Measurements from ENCODE around the gene SPATA9. TPM values are rescaled to one million over a fixed set of nuclear protein-coding genes. Genes with fewer than 3 reads are reported as not detected.

Gene SPATA9
- total RNA-seq, 4 donors from 2014 or later = 0.84 to 2.4 (median 1.4) TPM

DNA sequence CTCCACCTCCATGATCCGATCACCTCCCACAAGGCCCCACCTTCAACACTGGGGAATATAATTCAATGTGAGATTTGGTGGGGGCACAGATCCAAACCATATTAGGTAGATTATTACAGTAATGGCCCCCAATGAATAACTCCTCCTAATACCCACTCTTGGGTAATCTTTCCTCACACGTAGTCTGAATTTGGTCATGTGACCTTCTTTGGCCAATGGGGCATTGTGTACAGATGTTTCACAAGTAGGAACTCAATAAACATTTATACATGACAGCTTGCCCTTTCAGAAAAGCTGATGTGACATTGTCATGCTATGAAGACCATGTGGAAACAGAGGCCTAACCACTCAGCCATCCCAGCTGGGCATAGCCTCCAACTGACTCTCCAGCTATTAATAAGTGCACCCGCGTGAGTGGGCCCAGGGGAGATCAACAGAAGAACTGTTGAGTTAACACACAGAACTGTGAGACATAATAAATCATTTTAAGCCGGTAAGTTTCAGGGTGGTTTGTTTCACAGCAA lies 52.3 kb downstream of the SPATA9 start:
- no peak for ATAC-seq (ENCODE audit: low FRiP score)
- DNase-seq (ENCODE audit: low spot score) = no peak
- TF ChIP-seq, protein P1, sequence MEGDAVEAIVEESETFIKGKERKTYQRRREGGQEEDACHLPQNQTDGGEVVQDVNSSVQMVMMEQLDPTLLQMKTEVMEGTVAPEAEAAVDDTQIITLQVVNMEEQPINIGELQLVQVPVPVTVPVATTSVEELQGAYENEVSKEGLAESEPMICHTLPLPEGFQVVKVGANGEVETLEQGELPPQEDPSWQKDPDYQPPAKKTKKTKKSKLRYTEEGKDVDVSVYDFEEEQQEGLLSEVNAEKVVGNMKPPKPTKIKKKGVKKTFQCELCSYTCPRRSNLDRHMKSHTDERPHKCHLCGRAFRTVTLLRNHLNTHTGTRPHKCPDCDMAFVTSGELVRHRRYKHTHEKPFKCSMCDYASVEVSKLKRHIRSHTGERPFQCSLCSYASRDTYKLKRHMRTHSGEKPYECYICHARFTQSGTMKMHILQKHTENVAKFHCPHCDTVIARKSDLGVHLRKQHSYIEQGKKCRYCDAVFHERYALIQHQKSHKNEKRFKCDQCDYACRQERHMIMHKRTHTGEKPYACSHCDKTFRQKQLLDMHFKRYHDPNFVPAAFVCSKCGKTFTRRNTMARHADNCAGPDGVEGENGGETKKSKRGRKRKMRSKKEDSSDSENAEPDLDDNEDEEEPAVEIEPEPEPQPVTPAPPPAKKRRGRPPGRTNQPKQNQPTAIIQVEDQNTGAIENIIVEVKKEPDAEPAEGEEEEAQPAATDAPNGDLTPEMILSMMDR (IDR thresholded peaks at IDR 0.05) = no peak

DNA sequence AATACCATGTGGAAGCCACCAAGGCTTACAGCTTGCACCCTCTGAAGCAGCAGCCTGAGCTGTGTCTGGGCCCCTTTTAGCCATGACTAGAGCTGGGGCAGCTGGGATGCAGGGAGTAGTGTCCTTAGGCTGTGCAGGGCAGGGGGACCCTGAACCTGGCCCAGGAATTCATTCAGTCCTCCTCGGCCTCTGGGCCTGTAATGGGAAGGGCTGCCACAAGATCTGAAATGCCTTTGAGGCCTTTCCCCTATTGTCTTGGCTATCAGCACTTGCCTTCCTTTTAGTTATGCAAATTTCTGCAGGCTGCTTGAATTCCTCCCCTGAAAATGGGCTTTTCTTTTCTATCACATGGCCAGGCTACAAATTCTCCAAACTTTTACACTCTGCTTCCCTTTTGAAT lies 53.9 kb downstream of the SPATA9 start:
- ATAC-seq (ENCODE audit: low FRiP score) = no peak
- TF ChIP-seq, protein P1 (IDR thresholded peaks at IDR 0.05) = no peak

DNA sequence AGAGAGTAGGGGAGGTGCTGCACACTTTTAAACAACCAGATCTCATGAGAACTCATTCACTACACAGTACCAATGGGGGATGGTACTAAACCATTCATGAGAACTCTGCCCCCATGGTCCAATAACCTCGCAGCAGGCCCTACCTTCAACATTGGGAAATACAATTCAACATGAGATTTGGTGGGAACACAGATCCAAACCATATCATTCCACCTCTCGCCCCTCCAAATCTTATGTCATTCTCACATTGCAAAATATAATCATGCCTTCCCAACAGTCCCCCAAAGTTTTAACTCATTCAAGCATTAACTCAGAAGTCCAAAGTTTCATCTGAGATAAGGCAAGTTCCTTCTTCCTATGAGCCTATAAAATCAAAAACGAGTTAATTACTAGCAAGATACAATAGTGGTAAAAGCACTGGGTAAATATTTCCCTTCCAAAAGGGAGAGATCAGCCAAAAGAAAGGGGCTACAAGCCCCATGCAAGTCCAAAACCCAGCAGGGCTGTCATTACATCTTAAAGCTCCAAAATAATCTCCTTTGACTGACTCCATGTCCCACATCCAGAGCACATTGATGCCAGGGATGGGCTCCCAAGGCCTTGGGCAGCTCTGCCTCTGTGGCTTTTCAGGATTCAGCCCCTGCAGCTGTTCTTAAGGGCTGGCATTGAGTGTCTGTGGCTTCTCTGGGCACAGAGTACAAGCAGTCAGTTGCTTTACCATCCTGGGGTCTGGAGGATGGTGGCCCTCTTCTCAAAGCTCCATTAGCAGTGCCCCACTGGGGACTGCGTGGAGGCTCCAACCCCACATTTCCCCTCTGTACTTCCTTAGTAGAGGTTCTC lies 54.6 kb downstream of the SPATA9 start:
- TF ChIP-seq, protein P1 (IDR thresholded peaks at IDR 0.05) = no peak
- ATAC-seq (ENCODE audit: low FRiP score) (no peak), DNase-seq (ENCODE audit: low spot score) (no peak)

More for the DNA sequence above, 53.9 kb downstream of the SPATA9 start:
- DNase-seq (ENCODE audit: low spot score) = no peak

DNA sequence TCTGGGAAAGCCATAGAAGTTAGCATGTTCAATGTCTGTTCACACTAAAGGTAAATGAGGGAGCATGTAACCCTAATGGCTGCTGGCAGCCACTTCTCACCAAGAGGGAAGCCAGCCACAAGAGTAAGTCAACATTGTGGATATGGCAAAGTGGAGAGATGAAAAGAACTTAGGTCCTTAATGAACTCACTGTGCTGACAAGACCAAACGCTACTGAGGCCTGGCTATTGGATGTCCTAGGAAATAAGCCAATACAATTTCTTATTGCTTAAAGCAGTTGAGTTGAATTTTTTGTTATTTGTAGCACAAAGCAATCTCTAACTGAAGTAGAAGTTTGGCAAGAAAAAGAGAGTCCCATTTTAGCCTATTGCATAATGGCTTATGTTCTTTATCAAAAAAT lies 56.1 kb downstream of the SPATA9 start:
- no peak for DNase-seq (ENCODE audit: low spot score)
- ATAC-seq (ENCODE audit: low FRiP score) = no peak
- TF ChIP-seq, protein P1 (IDR thresholded peaks at IDR 0.05) = no peak

DNA sequence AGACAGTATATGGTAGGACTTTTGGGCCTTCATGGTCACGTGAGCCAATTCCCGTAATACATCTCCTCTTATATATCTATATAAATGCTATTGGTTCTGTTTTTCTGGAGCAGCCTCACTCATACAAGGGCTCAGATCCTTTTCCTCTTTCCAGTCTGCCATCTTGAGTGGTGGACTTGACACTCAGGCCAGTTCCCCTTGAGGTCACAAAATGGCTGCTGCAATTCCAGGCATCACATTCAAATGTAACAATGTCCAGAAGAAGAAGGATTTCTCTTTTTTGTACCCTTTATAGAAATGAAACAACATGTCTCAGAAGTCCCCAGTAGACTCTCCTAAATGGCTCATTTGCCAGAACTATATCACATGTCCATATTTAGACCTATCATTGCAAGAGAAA lies 58.4 kb downstream of the SPATA9 start:
- DNase-seq (ENCODE audit: low spot score) = no peak
- TF ChIP-seq, protein P1 (IDR thresholded peaks at IDR 0.05) = no peak
- no peak for ATAC-seq (ENCODE audit: low FRiP score)

DNA sequence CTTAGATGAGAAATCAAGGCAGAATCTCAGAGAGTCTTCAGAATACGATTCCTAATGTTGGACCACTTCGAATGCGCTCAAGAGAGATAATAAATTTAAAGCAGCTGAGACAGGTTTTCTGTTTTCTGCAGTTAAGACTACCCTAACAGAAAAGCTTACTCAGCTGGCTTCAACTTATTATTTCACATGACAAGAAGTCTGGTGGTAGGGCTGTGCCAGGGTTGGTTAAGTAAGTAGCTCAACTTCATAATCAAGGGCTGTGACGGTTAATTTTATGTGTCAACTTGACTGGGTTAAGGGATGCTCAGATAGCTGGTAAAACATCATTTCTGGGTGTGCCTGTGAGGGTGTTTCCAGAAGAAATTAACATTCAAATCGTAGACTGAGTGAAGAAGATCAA lies 59.1 kb downstream of the SPATA9 start:
- TF ChIP-seq, protein P1 (IDR thresholded peaks at IDR 0.05) = no peak
- no peak for ATAC-seq (ENCODE audit: low FRiP score)
- no peak for DNase-seq (ENCODE audit: low spot score)
